HepG2 (cell line): ENCODE measurements around the gene CMTM4. TPM values are rescaled to one million over a fixed set of nuclear protein-coding genes. Genes with fewer than 3 reads are reported as not detected.
A peak's percentile ranks its signal among the peaks of the same experiment; 100 is the strongest.

Experiments
- ATAD3A ChIP-seq: sonication (generic); formaldehyde crosslinking; IDR thresholded peaks from 2 replicates; pipeline ENCODE4 v1.4.0; 2020; ENCODE audit warnings: missing genetic modification reagents
- DZIP1 ChIP-seq: sonication (generic); formaldehyde crosslinking; IDR thresholded peaks from 2 replicates; pipeline ENCODE4 v1.5.0; 2020; ENCODE audit warnings: mild to moderate bottlenecking, missing genetic modification reagents
- FOSL2 ChIP-seq: sonication (generic); formaldehyde crosslinking; IDR thresholded peaks from 2 replicates; pipeline ENCODE4 v1.4.0; 2020; ENCODE audit warnings: missing genetic modification reagents
- HNF1A ChIP-seq, 2 experiments: sonication (generic) in 1 of 2; formaldehyde crosslinking in 1 of 2; IDR thresholded peaks; 2 replicates each; pipeline versions ENCODE4 v1.4.0 to v1.6.1; 2016 to 2020; ENCODE audit warnings: borderline replicate concordance in 1 of 2, low read depth in 1 of 2, mild to moderate bottlenecking in 1 of 2, missing genetic modification reagents in 1 of 2
- HNF4G ChIP-seq, 2 experiments: sonication (generic) in 1 of 2; formaldehyde crosslinking in 1 of 2; IDR thresholded peaks; 2 replicates each; pipeline versions ENCODE4 v1.4.0 to v1.6.1; 2011 to 2020; ENCODE audit warnings: borderline replicate concordance in 2 of 2, low read depth in 2 of 2, mild to moderate bottlenecking in 2 of 2, low read length in 1 of 2, missing genetic modification reagents in 1 of 2, moderate library complexity in 1 of 2
- HOXA3 ChIP-seq: sonication (generic); formaldehyde crosslinking; IDR thresholded peaks from 2 replicates; pipeline ENCODE4 v1.5.0; 2020; ENCODE audit warnings: missing genetic modification reagents
- IRF1 ChIP-seq: sonication (generic); formaldehyde crosslinking; IDR thresholded peaks from 2 replicates; pipeline ENCODE4 v1.4.0; 2020; ENCODE audit warnings: low read depth, mild to moderate bottlenecking, missing genetic modification reagents
- MAFK ChIP-seq, 2 experiments: IDR thresholded peaks in 1 of 2; conservative IDR thresholded peaks in 1 of 2; 2 replicates each; pipeline ENCODE4 v1.6.1; 2011; ENCODE audit warnings: improper control_type of control experiment in 2 of 2, low read length in 2 of 2
- NR1H2 ChIP-seq: sonication (generic); formaldehyde crosslinking; IDR thresholded peaks from 2 replicates; pipeline ENCODE4 v1.8.1; 2022; ENCODE audit warnings: low read depth, missing genetic modification reagents, borderline replicate concordance
- TBX3 ChIP-seq: fragments of 450-650 bp; IDR thresholded peaks from 2 replicates; pipeline ENCODE4 v1.6.1; 2017; ENCODE audit warnings: antibody characterized with exemption, mild to moderate bottlenecking, inconsistent platforms, borderline replicate concordance
- THYN1 ChIP-seq: sonication (generic); formaldehyde crosslinking; IDR thresholded peaks from 2 replicates; pipeline ENCODE4 v1.8.1; 2023; ENCODE audit warnings: low read depth, mild to moderate bottlenecking, moderate library complexity, missing genetic modification reagents, borderline replicate concordance
- TRIM22 ChIP-seq: fragments of 450-650 bp; IDR thresholded peaks from 2 replicates; pipeline ENCODE4 v1.6.1; 2017
- ZFYVE20 ChIP-seq: sonication (generic); formaldehyde crosslinking; IDR thresholded peaks from 2 replicates; pipeline ENCODE4 v1.8.0; 2023; ENCODE audit warnings: low read depth, mild to moderate bottlenecking, moderate library complexity, missing genetic modification reagents, borderline replicate concordance
- ZNF564 ChIP-seq: sonication (generic); formaldehyde crosslinking; IDR thresholded peaks from 2 replicates; pipeline ENCODE4 v1.8.1; 2023; ENCODE audit warnings: mild to moderate bottlenecking, missing genetic modification reagents
- ZNF577 ChIP-seq: sonication (generic); formaldehyde crosslinking; IDR thresholded peaks from 2 replicates; pipeline ENCODE4 v1.4.0; 2020; ENCODE audit warnings: mild to moderate bottlenecking, low read depth, missing genetic modification reagents, borderline replicate concordance
- ZNF597 ChIP-seq: sonication (generic); formaldehyde crosslinking; IDR thresholded peaks from 2 replicates; pipeline ENCODE4 v1.5.0; 2020; ENCODE audit warnings: missing genetic modification reagents
- ZNF746 ChIP-seq: sonication (generic); formaldehyde crosslinking; IDR thresholded peaks from 2 replicates; pipeline ENCODE4 v1.8.0; 2022; ENCODE audit warnings: mild to moderate bottlenecking, missing genetic modification reagents
- polyA plus RNA-seq, 8 experiments: library from polyadenylated mRNA; depleted of rRNA in 3 of 8; stranded (reverse) in 7 of 8; unstranded in 1 of 8; fragments of >200 nt; fragmentation: Illumina TruSeq in 4 of 8; extraction: Trizol in 4 of 8; gene quantifications; 2 replicates each; pipeline versions ENCODE4 v1.2.1 to v1.2.3, GENCODE V29; 2011 to 2016; ENCODE audit warnings: low read depth in 4 of 8, missing spikeins in 1 of 8, mixed read lengths in 1 of 8; ENCODE audit not compliant: insufficient read depth in 1 of 8
- total RNA-seq, 5 experiments: library from RNA; depleted of rRNA; stranded (reverse); fragments of >200 nt; fragmentation: Illumina TruSeq; extraction: Trizol; gene quantifications; 2 replicates each; pipeline ENCODE4 v1.2.3, GENCODE V29; 2016; ENCODE audit warnings: low read depth in 1 of 5

Gene CMTM4
- total and polyA plus RNA-seq, 2 of the 13 experiments (the other 11 are each of a cell fraction or from before 2014, with no cell fraction given) = 32.0 to 36.3 TPM

GRCh38 chr16:66695935-66696668 lies 441 bp downstream of the CMTM4 start (continued):
- TF ChIP-seq ZNF597 (CRISPR knock-in tag) = no peak
- 0 out of 2 replicates have a peak, but pooled peaks have one; percentile 10 for TF ChIP-seq HOXA3 (CRISPR knock-in tag)
- no peak for TF ChIP-seq MAFK (conservative IDR thresholded peaks at IDR 0.05 in 1 of 2, IDR thresholded peaks at IDR 0.05 in 1 of 2; ENCODE audit: low read length in 2 of 2)
- TF ChIP-seq ZFYVE20 (CRISPR knock-in tag) = 0 out of 2 replicates have a peak, but pooled peaks have one; percentile 65
- TF ChIP-seq DZIP1 (CRISPR knock-in tag) = peak; percentile 93
- TF ChIP-seq IRF1 = no peak
- TF ChIP-seq ATAD3A (CRISPR knock-in tag) = no peak
- no peak for TF ChIP-seq ZNF577 (CRISPR knock-in tag)
- TF ChIP-seq TRIM22 = no peak
- TF ChIP-seq FOSL2 (CRISPR knock-in tag) = no peak
- TF ChIP-seq THYN1 (CRISPR knock-in tag) = no peak
- no peak; the same call in 1 of the 2 replicates for TF ChIP-seq ZNF564
- peak; percentile 25; the same call in 1 of the 2 replicates for TF ChIP-seq ZNF746 (CRISPR knock-in tag)
- no peak for TF ChIP-seq HNF1A (IDR thresholded peaks at IDR 0.05; ENCODE audit: low read depth)
- TF ChIP-seq HNF1A (CRISPR knock-in tag; IDR thresholded peaks at IDR 0.05; ENCODE audit: borderline replicate concordance) = no peak
- no peak for TF ChIP-seq TBX3
- no peak for TF ChIP-seq HNF4G (IDR thresholded peaks at IDR 0.05; ENCODE audit: borderline replicate concordance, low read depth, low read length)
- TF ChIP-seq HNF4G (CRISPR knock-in tag; IDR thresholded peaks at IDR 0.05; ENCODE audit: borderline replicate concordance, low read depth) = no peak
- TF ChIP-seq NR1H2 (CRISPR knock-in tag) = no peak
